GM19099 (cell line): Measurements from ENCODE around the gene SQOR.

Experiments
- POLR2A ChIP-seq: IDR thresholded peaks from 3 replicates; pipeline ENCODE4 v1.6.1; 2011; ENCODE audit warnings: low read depth; ENCODE audit not compliant: insufficient read length; ENCODE audit errors: extremely low read depth

Gene SQOR

GRCh38 chr15:45704329-45705249, 69.8 kb downstream of the SQOR start:
- no peak for TF ChIP-seq POLR2A

GRCh38 chr15:45705510-45706473, 71.0 kb downstream of the SQOR start:
- TF ChIP-seq POLR2A: no peak

GRCh38 chr15:45710657-45711056, 75.8 kb downstream of the SQOR start:
- TF ChIP-seq POLR2A: no peak

- no peak for TF ChIP-seq POLR2A
These were observed 80.0 kb downstream of the SQOR start for GRCh38 chr15:45714590-45715488.

GRCh38 chr15:45715528-45715927, 80.7 kb downstream of the SQOR start:
- no peak for TF ChIP-seq POLR2A

GRCh38 chr15:45719490-45719889, 84.7 kb downstream of the SQOR start:
- no peak for TF ChIP-seq POLR2A

GRCh38 chr15:45720183-45720582, 85.4 kb downstream of the SQOR start:
- no peak for TF ChIP-seq POLR2A

GRCh38 chr15:45728641-45729040, 93.8 kb downstream of the SQOR start:
- TF ChIP-seq POLR2A: no peak

GRCh38 chr15:45729141-45729540, 94.3 kb downstream of the SQOR start:
- TF ChIP-seq POLR2A: no peak

- TF ChIP-seq POLR2A: no peak
These were observed 96.5 kb downstream of the SQOR start for GRCh38 chr15:45731343-45731742.

- TF ChIP-seq POLR2A: no peak
These were observed 97.8 kb downstream of the SQOR start for GRCh38 chr15:45732662-45733061.

- TF ChIP-seq POLR2A: no peak
These were observed 99.5 kb downstream of the SQOR start for GRCh38 chr15:45734260-45734711.
